Activated T-cell treated with anti-CD3 and anti-CD28 coated beads for 24 hours (primary cell): ENCODE measurements around the gene FRS3.

Source experiments
- DNase-seq: peaks from one replicate; pipeline ENCODE4 v3.0.0-alpha.2; 2020; ENCODE audit warnings: low read depth

FRS3 gene

DNA sequence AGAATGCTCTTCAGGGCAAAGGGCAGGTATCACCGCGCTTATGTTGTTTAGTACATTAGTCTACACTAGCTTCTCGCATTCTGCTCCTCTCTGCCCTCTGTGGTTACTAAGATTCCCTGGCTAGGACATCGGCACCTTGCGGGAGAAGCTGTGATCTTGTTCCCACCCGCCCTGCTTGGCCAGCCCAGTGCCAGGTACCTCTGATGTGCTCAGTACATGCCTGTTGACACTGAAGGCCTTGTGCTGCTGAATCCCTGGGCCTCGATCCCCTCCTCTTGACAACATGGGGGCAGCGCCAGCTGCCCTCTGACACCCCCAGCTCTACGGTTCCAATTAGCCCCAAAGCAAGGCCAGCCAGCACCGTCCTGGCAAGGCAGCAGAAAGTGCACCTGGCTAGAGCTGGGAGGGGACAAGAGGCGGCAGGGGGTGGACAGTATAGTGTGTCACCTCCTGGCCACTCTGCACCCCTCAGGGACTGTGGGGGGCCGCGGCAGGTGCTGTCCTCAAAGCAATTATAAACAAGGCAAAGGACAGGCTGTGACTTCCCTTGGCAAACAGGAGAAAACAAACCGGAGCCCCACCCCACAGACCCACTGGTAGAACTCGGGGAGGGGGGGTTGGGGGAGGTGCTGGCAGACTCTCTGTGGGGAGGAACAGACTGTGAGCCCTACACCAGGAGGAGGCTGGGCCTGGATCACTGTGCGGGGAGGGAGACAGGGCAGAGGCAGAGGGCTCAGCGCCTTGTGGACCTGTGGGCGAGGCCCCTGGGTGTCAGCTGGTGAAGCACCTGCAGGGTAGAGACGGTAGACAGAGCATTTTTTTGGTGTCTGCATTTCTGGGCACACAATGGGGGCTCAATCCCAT is 51.4 kb downstream of the FRS3 start:
- no peak for DNase-seq

- no peak for DNase-seq
These were observed 52.0 kb downstream of the FRS3 start for GRCh38 chr6:41727705-41728072.

GRCh38 chr6:41726876-41727275 is 52.8 kb downstream of the FRS3 start:
- no peak for DNase-seq

- DNase-seq, result no peak
These were observed 54.9 kb downstream of the FRS3 start for GRCh38 chr6:41724586-41725501.

DNA sequence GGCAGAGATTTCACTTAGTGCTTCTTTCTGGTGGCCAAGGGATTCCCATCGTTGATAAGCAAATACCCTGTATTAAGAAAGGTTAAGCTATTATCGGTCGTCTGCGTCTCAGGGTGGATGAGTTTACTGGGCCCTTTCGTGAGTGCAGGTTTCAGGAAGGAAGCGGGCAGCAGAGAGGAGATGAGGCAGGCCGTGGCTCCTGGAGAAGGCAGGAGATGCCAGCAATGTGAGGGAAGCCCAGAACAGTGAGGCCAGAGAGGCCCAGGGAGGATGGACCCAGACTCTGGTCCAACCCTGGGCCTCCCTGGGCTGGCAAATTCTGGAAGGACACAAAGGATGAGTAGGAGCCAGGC is 55.5 kb downstream of the FRS3 start:
- no peak for DNase-seq

DNA sequence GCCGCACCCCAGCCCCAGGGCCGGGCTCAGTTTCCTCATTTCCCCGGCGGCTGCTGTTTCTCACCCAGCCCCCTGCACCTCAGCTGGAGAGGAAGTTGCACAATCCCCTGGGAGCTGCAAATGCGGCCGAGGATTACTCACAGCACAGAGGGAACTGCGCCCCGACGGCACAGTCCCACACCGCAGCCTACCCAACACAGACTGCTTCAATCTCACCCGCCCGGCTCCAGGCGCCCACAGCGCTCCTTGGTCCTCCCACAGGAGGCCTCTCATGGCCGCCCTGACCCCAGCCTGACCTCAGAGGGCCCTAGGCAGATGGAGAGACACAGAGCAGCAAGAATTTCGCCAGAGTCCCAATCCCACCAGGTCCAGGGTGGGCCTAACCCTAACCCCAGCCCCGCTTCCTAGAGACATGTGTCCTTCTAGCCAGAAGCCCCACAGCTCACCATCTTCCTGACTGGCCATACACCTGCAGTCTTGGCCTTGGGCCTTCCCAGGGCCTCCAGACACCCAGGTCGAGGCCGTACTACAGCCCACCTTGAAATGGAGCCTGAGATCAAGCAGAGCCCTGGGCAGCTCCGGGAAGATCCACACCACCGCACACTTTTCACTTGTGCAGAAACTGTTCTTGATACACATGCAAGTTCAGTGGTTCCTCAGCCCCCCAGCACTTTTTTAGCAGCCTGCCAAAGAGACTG is 56.0 kb downstream of the FRS3 start:
- no peak for DNase-seq

DNA sequence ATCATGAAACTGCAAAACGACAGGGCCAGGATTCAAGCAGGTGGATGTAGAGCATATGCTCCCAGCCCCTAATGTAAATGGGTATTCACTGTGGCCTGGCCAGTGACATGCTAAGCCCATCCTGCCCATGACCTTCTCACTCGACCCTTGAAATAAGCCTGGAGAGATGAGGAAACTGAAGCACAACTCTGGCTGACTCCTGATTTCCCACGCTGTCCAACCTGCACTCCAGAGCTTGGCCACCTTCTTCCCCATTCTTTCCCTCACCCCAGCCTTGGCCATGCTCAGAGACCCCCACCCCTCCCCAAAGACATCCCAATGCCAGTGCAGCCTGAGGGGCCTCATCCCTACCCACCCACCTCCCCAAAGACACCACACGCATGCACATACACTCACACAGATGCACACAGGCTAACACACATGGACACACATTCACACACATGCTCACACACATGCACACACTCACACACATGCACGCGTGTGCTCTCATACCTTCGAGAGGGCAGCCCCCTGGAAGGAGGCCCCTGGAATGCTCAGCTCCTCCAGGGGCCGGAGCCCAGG is 56.7 kb downstream of the FRS3 start:
- DNase-seq, result no peak

DNA sequence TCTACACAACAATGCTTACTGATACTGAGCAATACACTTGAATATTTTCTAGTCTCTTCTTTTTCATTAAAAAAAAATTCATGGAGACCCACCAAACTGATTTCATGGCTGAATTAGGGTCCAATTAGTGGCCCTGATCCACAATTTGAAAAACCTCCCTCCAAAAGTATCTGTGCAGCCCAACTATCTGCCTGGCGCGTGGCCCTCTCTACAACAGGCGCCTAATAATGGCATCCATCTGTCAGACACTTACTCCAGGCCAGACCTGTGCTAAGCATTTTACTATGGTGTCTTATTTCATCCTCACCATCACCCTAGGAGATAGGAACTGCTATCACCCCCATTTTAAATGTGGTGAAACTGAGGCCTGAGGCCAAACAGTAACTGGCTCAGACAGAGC is 58.3 kb downstream of the FRS3 start:
- no peak for DNase-seq

DNA sequence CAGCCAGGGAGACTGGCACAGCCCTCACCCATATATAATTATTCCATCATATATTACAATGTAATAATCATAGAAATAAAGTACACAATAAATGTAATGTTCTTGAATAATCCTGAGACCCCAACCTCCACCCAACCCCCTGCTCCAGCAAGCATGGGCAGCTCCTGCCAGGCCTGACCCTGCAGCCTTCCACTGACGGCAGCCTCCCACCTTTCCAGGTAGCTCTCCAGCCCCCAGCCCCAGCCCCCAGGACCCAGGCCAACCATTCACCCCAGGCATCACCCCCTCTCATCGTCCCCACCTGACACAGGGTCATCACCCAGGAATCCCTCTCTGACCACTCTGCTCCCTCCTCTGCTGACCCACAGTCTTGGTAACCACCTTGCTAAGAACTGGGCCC is 58.9 kb downstream of the FRS3 start:
- DNase-seq, result no peak

- DNase-seq, result no peak
These were observed 59.5 kb downstream of the FRS3 start for GRCh38 chr6:41720262-41720620.
